Stimulated activated CD4-positive, alpha-beta T cell treated with anti-CD3 and anti-CD28 coated beads, Interleukin-1b, Interleukin-23, amount 100 ng/mL, for 48 hours (primary cell): Measurements from ENCODE around the gene TPRA1.

Source experiments
- DNase-seq: peaks from one replicate; pipeline ENCODE4 v3.0.0-alpha.2; 2020

Gene TPRA1

DNA sequence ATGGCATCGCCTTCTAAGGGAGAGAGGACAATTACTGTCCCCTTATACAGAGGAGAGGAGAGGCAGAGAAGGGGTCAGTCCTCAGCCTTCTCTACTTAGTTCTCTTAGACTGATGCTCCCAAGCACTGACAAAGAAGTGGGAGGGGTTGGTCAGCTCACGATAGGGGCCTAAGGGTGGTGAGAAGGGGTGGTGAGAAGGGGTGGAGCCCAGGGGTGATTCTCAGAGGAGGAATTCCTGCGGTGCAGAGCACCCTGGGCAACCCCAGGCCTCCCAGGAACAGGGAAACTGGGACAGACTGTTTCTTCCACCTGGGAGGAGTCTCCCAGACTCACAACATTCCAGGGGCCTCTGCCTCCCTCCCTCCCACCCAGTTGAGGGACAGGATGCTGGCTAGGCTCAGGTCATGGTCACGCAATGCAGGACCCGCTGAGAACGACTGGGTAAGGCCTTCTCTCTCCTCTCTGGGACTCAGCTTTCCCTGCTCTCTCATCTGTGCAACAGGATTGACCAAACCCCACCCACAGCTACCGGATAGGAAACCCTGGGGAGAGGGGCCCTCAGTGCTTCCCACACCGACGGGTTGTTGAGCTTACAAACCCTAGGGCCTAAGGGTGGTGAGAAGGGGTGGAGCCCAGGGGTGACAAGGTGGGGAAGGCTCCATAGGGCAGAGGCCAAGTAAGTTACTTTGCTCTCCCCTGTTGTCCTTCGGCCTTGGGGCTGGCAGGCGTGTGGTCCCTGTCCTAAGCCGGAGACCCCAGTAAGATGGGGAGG is 1.5 kb downstream of the TPRA1 start:
- peak; percentile 42 for DNase-seq

DNA sequence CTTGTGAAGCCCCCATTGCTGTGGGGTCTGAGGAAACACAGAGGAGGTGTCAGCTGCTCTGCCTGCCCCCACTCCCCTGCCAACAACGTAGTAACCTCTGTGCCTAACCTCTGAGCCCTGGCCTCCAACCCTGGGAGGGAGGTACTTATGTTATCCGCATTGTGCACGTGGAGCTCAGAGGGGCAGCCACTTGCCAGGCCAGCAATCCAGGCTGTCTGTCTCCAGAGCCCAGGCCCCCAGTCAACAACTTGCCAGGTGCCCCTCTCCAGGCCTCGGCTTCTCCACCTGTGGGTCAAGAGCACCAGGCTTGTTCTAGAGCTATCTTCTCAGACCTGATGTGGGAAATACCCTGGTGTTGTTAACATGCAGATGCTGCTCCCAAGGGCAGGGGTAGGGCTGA is 2.7 kb downstream of the TPRA1 start:
- DNase-seq: no peak

DNA sequence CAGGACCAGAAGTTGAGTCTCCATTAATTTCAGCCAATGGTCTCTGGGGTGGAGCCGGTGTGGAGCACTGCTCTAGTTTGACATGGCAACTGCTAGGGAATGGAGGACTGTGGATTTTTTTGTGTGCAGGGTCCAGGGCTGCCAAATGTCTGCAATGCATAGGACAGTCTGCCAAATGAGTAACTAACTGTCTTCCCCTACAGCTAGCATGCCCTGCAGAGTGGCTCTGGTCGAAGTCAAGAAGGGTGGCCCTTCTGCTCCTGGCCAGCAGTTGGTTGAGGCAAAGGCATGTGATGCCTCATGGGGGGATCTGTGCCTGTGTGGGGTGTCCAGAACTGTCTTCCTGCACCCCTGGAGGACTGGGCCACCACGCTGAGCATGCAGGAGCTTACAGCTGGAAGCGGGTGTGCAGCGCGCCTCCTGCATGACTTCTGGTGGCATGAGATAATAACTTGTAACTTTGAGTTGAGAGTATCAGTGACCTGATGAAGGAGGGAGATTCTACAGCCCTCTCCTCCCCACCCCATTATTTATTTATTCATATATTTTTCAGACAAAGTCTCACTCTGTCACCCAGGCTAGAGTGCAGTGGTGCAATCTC is 4.6 kb downstream of the TPRA1 start:
- no peak for DNase-seq

DNA sequence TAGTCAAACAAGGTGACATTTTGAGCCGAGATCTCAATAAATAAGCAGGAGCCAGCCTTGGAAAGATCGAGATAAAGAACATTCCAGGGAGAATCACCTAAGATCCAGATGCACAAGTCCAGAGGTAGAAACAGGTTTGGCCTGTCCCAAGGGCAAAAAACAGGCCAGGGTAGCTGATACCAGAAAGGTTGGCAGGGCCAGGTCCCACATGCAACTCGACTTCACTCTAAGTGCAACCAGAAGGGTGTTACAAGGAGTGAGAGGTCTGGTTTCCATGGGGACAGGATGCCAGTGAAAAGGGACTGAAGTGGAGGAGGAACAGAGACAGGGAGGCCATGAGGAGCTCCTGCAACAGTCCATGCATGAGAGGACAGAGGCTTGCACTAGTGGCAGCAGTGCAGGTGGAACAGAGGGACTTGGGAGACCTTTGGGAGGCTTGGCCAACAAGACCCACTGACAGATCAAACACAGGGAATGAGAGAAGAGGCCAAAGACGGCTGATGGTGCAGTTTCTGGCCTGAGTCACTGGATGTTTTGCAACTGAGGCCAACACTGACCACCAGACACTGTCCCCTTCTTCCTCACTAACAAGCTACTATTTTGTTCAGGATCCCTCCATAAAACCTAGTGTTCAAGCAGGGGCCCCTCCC is 5.2 kb downstream of the TPRA1 start:
- DNase-seq: no peak

DNA sequence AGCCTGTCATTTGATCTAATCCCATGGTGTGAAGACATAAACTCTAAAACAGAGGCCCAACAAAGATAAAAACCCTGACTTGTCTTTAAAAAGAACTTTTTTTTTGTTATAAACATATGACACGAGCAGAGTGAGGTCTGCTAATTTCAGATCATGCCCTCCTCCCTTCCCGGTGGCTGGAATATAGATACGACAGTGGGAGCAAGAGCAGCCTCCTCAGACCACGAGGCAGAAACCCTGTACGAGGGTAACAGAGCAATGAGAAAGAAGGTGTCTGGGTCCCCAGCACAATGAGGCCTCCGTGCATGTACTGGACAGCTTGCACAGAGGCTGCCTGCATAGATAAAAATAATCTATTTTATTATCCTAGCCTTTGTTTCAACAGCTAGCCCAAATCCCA is 5.8 kb downstream of the TPRA1 start:
- DNase-seq: no peak

DNA sequence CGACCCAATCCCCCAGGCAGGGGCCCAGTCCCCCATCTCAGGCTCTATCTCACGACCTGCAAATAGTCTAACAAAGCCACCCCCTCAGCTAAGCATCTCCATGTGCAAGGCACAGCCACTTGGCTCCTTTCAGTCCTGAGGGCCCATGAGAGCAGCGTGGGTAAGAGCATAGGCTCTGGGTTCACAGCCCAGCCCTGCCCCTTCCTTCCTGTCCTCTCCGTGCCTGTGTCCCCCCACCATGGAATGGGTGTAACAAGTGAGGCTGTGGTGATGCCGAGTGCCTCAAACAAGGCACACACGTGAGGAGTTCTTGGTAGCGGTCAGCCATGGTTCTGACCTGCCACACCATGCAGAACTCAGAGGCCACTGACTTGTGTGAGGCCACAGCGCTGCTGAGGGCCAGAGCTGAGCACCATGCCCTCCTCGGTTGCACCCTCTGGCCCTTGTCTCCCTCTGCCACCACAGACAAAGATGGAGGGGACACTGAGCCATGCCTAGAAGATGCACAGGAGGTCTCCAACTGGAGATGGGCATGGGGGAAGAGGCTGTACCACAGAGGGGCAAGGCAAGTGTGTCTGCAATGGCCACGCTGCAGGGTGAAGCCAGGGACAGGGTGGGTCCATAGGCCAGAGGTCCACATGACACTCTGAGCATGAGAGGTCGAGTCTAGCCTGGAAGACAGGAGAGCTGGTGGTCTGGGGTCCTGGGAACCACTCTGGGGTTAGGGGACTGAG is 10.0 kb downstream of the TPRA1 start:
- DNase-seq: no peak

DNA sequence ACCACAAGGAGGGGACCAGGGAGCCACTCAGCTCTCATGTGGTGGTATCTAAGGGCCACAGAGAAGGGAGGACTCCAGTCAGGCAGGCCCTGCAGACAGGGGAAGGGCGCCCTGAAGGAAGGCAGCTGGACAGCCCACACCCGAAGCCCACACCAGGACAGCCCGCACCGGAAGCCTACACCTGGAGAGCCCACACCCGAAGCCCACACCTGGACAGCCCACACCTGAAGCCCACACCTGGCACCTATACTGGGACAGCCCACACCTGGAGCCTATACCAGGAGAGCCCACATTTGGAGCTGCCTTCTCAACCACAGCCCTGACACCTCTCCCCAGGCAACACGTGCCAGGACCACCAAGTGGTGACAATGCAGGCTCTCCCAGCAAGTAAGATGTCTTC is 11.7 kb downstream of the TPRA1 start:
- DNase-seq: no peak

DNA sequence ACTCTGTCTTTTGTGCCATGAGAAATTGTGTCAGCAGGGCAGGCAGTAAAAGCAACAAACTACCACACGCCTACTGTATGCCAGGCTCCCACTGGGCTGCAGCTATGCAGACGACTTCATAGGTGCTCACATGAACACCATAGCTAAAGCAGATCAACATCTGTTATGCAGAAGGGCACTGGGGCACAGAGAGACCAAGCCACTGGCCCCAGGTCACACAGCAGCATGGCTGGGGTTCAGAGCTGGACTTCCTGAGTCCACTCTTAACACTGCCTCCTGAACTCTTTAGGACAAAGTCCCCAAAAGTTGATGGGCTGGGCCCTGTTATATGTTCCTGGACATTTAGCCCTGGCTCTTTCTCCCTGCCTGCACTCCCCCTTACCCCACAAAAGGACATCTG is 12.4 kb downstream of the TPRA1 start:
- no peak for DNase-seq

DNA sequence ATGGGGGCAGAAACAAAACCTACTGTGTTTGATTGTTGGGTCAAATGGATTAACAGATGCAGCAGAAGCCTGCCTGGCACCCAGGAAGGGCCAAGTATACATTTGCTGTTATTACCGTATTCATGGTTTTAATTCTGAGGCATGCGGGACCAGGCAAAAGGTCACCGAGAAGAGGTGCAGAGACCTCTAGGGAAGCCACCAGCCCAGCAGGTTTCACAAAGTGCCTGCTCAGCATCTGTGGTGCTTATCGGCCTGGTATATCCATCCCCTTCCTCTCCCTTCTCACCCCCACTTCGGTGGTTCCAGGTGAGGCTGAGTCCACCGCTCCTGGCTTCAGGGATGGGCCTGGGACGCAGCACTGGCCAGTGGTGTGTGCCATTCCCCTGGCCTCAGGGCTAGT is 13.1 kb downstream of the TPRA1 start:
- DNase-seq: no peak

DNA sequence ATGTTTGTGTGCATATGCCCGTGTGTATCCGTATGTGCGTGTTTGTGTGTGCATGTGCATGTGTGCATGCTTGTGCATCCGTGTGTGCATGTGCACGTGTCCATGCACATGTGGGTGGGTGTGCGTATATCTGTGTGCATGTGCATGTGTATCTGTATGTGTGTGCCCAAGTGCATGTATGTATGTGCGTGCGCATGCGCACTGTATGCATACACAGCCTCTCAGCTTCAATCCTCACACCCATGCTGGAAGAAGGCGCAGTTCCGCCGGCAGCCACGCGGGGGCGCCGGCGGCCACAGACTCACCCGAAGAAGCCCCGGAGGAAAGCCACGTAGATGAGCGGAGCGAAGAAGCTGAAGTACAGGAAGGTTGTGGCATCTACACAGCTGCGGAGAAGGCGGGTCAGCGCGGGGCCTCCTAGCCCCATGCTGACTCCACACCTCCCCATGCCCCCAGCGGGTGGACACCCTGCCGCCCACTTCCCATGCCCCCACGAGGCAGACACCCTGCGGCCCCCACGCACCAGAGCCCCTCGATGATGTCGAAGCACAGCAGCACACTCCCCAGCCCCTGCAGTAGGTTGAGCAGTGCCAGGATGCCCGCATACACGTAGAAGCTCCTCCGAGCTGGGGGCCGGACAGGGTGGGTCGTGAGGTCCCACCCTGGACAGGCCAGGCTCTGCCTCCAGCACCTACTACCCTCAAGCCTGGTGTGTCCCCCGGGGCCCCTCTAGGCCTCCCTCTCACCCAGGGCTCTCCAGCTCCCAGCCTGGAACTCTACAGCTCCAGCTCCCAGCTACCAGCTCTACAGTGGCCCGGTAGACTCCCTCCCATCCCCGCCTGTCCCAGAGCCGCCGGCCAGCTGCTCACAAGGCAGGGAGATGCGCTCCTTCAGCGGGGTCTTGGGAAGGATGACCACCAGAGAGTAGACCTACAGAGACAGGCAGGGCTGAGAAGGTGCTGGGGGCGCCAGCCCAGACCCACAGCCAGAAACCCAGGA is 15.4 kb downstream of the TPRA1 start:
- peak; percentile 85 for DNase-seq

DNA sequence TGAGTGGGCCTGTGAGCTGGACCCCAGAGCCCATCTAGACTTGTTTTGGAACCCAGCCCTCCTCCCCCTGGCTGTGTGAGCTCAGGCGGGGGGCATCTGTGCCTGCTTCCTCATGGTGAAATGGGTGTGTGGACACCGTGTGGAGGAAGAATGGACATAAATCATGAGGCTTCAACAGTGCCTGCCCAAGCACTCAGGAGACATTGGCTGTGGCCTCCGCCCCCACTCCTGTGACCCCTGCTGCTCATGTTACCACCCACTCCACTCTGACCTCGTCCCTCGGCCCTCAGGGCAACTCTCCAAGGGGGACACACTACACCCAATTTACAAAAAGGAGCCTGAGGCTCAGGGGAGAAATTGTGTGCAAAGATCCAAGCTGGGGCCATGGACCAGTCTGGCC is 16.6 kb downstream of the TPRA1 start:
- DNase-seq: no peak

DNA sequence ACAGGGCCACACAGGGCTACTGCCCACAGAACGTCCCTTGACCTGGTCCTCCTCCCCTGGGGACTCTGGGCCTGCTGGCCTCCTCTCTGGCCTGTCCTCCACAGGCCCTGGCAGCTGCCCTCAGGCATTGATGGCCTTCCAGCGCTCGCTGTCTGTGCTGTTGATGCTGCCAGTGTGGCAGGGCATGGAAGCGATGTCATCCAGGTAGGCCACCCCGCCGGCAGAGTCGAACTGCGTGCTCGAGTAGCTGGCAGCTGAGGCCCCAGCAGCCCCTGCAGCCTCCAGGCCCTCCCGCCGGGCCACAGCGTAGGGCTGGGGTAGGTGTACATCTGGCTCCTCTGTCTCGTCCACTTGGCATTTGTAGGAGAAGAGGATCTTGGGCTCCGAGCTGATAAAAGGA is 17.1 kb downstream of the TPRA1 start:
- DNase-seq: no peak

DNA sequence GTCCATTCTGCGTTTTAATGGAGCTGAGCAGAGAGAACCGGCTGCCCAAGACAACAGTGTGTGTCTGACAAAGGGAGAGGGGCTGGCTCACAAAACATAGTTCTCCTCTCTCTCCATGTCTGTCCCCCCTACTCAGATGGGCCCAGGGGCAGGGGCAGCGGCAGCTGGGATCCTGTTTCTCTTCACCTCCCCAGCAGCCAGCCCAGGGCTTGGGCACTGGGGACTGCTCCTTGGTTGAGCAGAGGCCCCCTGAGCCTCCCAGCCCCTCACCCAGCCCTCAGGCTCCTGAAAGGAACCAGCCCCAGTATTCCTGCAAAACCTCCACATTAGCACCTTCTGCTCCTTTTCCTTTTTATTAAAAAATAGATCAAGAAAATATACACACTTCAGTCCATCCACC is 17.8 kb downstream of the TPRA1 start:
- no peak for DNase-seq

DNA sequence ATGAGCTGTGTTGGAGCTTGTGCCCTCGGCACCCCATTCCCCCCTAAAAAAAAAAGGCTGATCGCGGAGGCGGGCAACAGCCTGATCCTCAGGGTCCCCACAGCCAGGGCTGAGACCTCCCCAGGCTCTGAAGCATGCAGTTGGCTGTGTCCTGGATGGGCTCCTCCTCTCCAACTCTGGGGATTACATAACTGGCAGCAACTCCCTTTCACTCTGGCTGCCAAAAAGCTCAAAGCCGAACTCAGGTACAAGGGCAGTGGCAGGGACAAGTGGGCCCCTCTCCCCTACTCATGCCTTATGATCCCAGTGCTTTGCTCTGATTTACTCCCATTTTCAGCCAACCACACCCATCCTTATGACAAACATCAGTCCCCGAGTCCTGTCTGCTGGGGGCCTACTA is 18.3 kb downstream of the TPRA1 start:
- DNase-seq: no peak

DNA sequence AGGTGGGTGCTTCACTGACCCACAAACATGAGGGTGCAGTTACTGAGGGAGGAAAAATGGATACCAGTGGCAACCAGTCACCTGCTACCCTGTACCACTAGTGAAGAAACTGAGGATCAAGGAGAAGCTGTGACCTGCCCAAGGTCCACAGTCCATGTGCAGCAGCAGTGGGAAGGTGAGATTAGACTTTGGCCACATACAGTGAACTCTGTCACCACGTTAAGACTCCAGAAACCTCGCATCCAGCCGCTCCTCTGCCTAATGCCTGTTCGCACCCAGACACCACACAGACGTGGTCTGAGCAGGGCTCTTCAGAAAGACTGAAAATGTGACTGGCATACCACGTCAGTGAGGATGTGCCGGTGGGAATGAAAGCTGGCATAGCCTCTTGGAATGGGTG is 20.0 kb downstream of the TPRA1 start:
- no peak for DNase-seq

DNA sequence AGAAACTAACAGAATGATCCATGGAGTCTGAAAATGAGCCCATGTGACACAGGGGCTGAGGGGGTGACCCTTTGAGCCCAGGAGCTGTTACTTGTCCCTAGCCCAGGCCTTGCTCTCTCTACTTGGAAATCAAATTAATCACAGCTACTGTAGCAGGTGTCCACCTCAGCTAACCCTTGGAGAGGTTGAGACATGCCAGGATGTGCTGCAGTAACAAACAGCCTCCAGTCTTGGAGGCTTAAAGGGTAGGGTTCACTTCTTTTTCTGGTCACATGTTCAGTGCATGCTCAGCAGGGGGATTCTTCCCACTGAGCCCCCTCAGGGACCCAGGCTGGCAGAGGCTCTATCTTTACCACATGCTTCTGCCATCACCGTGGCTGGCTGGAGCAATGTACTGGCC is 21.4 kb downstream of the TPRA1 start:
- no peak for DNase-seq

DNA sequence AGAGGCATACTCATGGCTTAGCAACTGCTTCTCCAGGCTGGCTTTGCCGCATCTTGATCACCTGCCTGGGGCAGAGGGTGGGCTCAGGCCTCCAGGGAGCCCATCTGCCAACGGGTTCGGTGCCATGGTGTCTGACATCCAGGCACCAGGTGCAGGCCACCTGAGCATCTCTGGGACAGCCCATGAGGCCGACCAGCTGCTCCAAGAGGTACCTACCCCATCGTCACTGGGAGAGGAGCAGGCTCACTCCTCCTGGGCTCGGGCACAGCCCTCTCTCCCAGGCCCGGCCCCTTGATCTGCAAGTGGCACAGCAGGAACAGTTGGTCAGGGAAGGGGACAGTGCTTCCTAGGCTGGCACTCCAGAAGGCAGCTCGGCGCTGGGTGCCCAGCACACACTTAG is 21.9 kb downstream of the TPRA1 start:
- DNase-seq: no peak

DNA sequence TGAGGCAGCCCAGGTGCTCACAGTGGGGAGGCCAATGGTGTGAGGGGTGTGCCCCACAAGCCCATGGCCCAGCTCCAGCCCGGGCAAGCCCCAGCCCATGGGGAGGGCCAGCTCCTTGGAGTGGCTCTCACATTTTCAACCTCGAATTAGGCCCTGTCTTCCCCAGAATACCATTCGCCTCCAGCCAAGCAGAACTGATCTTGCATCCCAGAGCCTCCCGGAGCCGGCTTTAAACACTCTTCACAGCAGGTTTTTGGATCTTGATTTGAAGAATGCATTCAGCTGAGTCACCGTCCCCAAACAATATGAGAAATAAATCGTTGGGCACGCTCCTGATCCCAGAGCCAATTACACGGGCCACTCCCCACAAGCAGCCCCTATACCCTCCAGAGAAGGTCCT is 23.7 kb downstream of the TPRA1 start:
- no peak for DNase-seq

DNA sequence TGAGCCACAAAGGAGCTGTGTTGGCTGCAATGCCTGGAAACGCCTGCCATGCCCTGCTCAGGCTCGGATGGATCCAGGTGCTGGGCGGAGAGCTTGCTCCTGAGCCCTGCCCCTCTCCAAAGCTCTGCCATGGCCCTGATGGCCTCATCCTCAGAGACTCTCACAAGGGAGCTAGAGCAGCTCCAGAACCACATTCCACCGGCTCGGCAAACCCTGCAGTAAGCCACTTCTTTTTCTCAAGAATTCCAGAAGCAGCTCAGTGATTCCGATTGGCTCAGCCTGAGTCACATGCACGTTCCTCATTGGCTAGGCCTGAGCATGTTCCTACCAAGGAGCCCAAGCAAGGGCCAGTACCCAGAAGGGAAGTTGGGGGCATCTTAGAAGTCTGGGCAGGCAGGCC is 24.8 kb downstream of the TPRA1 start:
- no peak for DNase-seq

DNA sequence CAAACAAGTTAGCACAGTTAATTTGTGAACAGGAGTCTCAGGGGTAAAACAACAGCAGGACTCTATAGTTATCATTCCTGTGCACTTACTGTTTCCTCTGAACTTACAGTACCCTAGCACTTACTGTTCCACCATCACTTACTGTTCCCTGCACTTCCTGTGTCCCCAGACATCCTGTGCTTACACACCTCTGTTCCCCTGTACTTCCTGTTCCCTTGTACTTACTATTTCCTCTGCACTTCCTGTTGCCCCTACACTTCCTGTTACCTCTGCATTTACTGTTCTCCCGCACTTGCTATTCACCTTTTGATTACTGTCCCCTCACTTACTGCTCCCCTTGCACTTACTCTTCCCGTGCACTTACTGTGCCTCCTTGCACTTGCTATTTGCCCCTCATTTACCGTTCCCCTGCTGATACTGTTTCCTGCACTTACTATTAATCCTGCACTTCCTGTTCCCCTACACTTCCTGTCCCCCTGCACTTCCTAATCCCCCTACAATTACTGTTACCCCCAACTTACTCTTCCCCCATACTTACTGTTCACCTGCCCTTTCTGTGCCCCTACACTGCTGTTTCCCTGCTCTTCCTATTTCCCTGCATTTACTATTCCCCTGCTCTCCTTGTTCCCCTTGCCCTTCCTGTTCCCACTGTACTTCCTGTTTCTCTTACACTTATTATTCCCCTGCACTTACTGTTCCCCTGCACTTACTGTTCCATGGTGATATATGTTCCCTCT is 30.3 kb downstream of the TPRA1 start:
- no peak for DNase-seq

DNA sequence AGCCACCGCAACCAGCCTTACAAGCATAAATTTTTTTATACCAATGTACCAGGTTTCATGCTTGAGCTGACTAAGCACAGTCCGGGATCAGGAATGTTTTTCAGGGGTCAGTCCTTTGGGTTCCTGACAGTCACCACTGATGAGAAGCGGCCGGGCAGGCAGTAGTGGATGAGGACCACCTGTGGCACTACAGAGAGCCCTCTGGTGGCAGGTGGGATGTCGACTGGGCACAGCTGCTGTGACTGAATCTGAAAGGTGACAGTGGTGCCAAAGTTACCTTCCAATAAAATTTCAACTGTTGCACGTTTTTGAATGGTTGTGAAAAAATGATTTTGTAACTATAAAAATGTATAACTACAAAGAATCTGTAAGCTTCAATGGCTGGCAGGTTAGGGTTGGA is 34.0 kb downstream of the TPRA1 start:
- no peak for DNase-seq

DNA sequence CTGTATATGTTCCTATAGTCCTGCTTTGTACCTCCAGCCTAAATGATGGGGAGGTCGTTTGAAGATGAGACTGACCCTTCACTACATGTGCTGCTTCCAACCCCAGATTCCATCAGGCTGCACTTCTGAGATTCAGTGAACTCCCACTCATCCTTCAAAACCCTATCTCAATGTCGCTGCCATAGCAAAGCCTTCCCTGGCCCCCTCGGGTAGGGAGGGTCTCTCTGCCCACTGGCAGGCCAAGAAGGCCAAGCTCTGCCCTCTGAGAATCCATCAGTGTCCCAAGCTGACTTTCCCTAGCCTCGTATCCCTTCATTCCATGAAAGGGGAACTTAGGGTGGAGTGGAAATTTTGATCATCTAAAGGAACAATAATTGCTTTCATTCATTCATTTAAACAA is 35.4 kb downstream of the TPRA1 start:
- no peak for DNase-seq
